K562 (cell line): ENCODE measurements around the gene GABRA5.

Experiments
- CAMTA2 ChIP-seq: fragments of 250-450 bp; sonication (Bioruptor Pico); conservative IDR thresholded peaks from 2 replicates; pipeline ENCODE4 v1.5.1; 2022
- CREM ChIP-seq: IDR thresholded peaks from 2 replicates; pipeline ENCODE4 v1.6.1; 2014; ENCODE audit warnings: antibody characterized with exemption, low read depth
- CTCF ChIP-seq, 3 experiments: IDR thresholded peaks in 2 of 3; conservative IDR thresholded peaks in 1 of 3; 2 replicates each; pipeline ENCODE4 v1.5.1; 2011 to 2012; ENCODE audit warnings: low read length in 3 of 3, mild to moderate bottlenecking in 3 of 3, control low read depth in 2 of 3, improper control_type of control experiment in 1 of 3, inconsistent platforms in 1 of 3, low read depth in 1 of 3, mixed read lengths in 1 of 3, moderate library complexity in 1 of 3; ENCODE audit not compliant: insufficient read depth in 2 of 3
- HNRNPL ChIP-seq: fragments of 200-400 bp; formaldehyde crosslinking; IDR thresholded peaks from 2 replicates; pipeline ENCODE4 v1.6.1; 2017; ENCODE audit warnings: low read depth, mild to moderate bottlenecking, low read length
- ZBTB1 ChIP-seq: sonication (generic); formaldehyde crosslinking; IDR thresholded peaks from 2 replicates; pipeline ENCODE4 v1.8.1; 2023; ENCODE audit warnings: missing genetic modification reagents, low read depth, mild to moderate bottlenecking, borderline replicate concordance
- ZNF778 ChIP-seq: fragments of 450-650 bp; formaldehyde crosslinking; IDR thresholded peaks from 2 replicates; pipeline ENCODE4 v1.4.0; 2020; ENCODE audit warnings: mild to moderate bottlenecking, moderate library complexity

- TF ChIP-seq HNRNPL, result no peak
- no peak for TF ChIP-seq ZNF778 (CRISPR knock-in tag)
- TF ChIP-seq ZBTB1 (CRISPR knock-in tag), result no peak
- TF ChIP-seq CTCF (IDR thresholded peaks at IDR 0.05 in 2 of 3, conservative IDR thresholded peaks at IDR 0.05 in 1 of 3; ENCODE audit: insufficient read depth in 2 of 3, low read depth in 1 of 3, low read length in 3 of 3), result no peak
- TF ChIP-seq CREM, result no peak
- no peak for TF ChIP-seq CAMTA2 (CRISPR knock-in tag)
Observed at GRCh38 chr15:26854435-26854834, 12.4 kb upstream of the GABRA5 start.
